ENCODE data around the gene CD58. TPM values are rescaled to one million over a fixed set of nuclear protein-coding genes. Genes with fewer than 3 reads are reported as not detected.

The CD58 gene
- total and polyA plus RNA-seq, 8 donors: 10.1 to 39.5 (median 13.7) TPM

DNA sequence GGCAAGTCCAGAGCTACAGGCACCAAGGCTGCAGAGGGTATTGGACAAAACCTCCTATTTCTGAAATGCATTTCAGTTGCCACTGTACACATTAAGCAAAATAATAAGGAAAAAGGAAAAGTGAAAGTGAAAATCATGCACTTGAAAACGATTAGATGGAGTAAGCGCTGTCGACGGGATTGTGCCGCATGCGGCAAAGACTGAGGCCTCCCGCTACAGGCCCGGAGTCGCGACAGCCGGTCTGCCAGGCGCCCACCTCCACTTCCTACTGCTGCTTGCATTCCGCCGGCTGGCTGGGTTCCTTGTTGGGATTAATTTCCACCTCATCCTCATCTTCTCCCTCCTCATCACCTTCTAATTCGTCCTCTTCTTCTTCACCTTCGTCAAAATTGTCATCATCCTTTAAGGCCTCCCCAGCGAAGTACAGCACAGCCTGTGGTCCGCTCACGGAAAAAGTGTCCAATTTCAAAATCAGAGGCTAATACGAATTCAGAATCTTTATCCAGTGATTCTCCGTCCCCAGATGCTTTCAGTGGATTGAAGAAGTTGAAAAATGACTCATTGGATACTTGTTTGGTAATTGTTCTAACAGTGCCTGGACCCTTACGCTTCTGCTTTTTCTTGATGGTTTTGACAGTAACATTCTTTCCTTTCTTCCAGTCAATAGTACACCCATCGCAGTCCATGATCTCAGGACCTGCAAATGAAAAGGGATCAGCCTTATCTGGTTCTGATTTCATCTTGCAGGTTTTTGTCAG is 38.0 kb downstream of the CD58 start:
- intact Hi-C loops (cut with DNase I): no loop called here
- Histone ChIP-seq H3K36me3 (peaks cover 0 to 45% of the 10 kb centered on the region in 2 donors), H3K4me3 (no peak overlapping the region), H3K27ac (peak overlapping the region in 1 of 2 donors; percentile 67), H3K9me3 (no peaks in the 10 kb centered on the region), H3K27me3 (no peaks in the 10 kb centered on the region), H3K4me1 (peaks cover 0 to 21% of the 10 kb centered on the region in 2 donors)
- TF ChIP-seq, protein P1, sequence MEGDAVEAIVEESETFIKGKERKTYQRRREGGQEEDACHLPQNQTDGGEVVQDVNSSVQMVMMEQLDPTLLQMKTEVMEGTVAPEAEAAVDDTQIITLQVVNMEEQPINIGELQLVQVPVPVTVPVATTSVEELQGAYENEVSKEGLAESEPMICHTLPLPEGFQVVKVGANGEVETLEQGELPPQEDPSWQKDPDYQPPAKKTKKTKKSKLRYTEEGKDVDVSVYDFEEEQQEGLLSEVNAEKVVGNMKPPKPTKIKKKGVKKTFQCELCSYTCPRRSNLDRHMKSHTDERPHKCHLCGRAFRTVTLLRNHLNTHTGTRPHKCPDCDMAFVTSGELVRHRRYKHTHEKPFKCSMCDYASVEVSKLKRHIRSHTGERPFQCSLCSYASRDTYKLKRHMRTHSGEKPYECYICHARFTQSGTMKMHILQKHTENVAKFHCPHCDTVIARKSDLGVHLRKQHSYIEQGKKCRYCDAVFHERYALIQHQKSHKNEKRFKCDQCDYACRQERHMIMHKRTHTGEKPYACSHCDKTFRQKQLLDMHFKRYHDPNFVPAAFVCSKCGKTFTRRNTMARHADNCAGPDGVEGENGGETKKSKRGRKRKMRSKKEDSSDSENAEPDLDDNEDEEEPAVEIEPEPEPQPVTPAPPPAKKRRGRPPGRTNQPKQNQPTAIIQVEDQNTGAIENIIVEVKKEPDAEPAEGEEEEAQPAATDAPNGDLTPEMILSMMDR (IDR thresholded peaks at IDR 0.05): no peak
- ATAC-seq (no peak), DNase-seq (no peak)

DNA sequence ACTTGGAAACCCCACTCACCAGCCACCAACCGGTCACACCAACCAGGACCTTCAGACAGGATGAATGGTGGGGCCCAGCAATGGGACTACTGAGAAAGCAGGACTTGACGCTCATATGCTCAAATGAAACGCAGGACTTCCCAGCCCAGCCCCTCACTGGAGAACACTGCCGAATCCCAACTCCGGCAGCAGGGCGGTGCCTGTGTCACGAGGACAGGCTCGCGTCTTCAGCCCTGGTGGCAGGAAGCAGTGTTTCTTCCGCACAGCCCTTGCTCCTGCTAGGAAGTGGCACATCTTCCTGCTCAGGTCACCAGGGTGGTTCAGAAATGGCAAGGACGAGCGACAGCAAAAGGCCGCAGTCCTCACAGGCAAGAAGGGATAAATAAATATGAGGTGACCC is 38.9 kb downstream of the CD58 start:
- H3K4me3 ChIP-seq: no peak overlapping the region
- H3K9me3 ChIP-seq: no peaks in the 10 kb centered on the region
- TF ChIP-seq, protein P1 (IDR thresholded peaks at IDR 0.05): no peak
- H3K27me3 ChIP-seq: no peaks in the 10 kb centered on the region
- H3K4me1 ChIP-seq: peaks cover 0 to 13% of the 10 kb centered on the region in 2 donors
- peaks cover 0 to 48% of the 10 kb centered on the region in 2 donors for H3K36me3 ChIP-seq
- DNase-seq (no peak), ATAC-seq (no peak)
- intact Hi-C loops (cut with DNase I): no loop called here
- no peak overlapping the region for H3K27ac ChIP-seq

DNA sequence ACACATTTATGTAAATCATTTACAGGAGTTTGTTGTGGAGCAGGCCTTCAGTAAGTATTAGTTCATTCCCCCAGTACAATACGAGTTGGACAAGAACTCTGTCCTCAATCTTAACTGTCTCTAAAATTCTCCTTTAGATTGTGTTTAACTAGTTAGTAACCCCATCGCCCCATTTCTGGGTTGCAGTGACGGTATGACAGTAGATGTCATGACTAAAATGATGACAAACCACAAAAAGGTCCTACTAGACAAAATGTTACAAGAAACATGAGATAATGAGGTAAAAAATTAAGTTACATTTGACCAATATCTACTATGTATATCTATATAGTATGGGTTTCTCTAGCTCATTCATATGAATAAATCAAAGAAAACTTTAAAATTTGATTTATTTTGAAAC is 41.1 kb downstream of the CD58 start:
- H3K27me3 ChIP-seq: no peaks in the 10 kb centered on the region
- H3K4me3 ChIP-seq: no peak overlapping the region
- H3K27ac ChIP-seq: no peak overlapping the region
- no peaks in the 10 kb centered on the region for H3K9me3 ChIP-seq
- peaks cover 0 to 13% of the 10 kb centered on the region in 2 donors for H3K4me1 ChIP-seq
- DNase-seq: no peak
- intact Hi-C loops (cut with DNase I): no loop called here
- ATAC-seq: no peak
- TF ChIP-seq, protein P1 (IDR thresholded peaks at IDR 0.05): no peak
- H3K36me3 ChIP-seq: peaks cover 0 to 36% of the 10 kb centered on the region in 2 donors

DNA sequence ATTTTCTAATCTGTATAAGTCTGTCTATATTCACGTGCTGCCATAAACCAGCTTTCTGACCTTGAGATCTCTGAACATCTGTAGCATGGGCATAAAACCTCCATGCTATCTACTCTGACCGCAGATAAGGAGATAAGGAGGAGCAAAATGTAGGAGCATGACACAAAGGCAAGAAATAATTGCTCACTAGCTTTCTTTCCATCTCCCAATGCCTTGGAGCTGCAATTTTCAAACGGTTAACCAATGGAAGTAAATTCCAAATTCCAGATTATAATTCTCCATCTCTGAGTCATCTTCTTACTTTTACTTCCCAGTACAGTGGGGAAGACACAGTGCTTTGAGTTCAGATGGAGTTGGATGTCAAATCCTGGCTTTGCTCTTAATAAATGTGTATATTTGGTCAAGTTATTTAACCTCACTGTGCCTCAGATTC is 41.6 kb downstream of the CD58 start:
- TF ChIP-seq, protein P1 (IDR thresholded peaks at IDR 0.05): no peak
- ATAC-seq (no peak), DNase-seq (no peak)
- intact Hi-C loops (cut with DNase I): no loop called here
- Histone ChIP-seq H3K36me3 (peaks cover 0 to 31% of the 10 kb centered on the region in 2 donors), H3K27ac (no peak overlapping the region), H3K4me3 (no peak overlapping the region), H3K27me3 (no peaks in the 10 kb centered on the region), H3K4me1 (peaks cover 0 to 13% of the 10 kb centered on the region in 2 donors), H3K9me3 (no peaks in the 10 kb centered on the region)

DNA sequence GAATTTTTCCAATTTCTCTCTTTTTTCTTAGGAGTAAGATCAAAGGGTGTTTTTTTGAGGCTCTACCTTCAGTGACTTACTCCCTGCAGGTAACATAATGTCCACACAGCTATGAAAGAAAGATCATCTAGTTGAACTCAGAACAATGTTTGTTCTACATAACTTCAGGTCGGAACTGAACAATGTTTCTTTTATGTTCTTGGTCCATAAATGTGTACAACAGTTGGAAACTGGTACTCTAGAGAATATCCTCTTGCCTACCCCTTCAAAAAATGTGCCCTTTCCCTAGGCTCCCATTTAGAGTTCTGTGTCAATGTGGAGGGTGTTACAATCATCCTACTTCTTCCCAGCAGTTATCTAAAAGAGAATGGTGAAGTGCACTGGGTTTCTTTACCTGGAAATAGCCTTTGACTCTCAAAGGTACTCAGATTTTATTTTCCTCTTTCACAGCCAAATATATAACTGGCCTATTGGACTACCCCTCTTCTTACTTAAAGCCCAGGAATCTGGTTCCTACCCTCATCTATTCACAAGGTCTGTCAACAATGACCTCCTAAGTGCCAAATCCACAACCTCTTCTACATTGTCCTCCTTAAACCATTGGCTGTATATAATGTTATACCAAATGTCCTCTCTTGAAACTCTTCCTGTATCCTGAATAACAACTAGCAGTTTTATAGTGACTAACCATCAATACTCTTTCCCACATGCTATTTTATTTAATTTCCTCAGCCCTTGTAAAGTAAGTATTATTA is 42.3 kb downstream of the CD58 start:
- Histone ChIP-seq H3K27ac (no peak overlapping the region), H3K4me3 (no peak overlapping the region), H3K27me3 (no peaks in the 10 kb centered on the region), H3K4me1 (peaks cover 0 to 13% of the 10 kb centered on the region in 2 donors), H3K36me3 (peaks cover 0 to 24% of the 10 kb centered on the region in 2 donors), H3K9me3 (no peaks in the 10 kb centered on the region)
- intact Hi-C loops (cut with DNase I): no loop called here
- TF ChIP-seq, protein P1 (IDR thresholded peaks at IDR 0.05): no peak
- ATAC-seq: no peak
- DNase-seq: no peak
